Measurements from ENCODE around the gene TGM3.
"Not testable (repeated sequence)": the region's sequence is repeated elsewhere in the genome, so short reads cannot be mapped to it uniquely, and the experiment has no call there.

The TGM3 gene, protein sequence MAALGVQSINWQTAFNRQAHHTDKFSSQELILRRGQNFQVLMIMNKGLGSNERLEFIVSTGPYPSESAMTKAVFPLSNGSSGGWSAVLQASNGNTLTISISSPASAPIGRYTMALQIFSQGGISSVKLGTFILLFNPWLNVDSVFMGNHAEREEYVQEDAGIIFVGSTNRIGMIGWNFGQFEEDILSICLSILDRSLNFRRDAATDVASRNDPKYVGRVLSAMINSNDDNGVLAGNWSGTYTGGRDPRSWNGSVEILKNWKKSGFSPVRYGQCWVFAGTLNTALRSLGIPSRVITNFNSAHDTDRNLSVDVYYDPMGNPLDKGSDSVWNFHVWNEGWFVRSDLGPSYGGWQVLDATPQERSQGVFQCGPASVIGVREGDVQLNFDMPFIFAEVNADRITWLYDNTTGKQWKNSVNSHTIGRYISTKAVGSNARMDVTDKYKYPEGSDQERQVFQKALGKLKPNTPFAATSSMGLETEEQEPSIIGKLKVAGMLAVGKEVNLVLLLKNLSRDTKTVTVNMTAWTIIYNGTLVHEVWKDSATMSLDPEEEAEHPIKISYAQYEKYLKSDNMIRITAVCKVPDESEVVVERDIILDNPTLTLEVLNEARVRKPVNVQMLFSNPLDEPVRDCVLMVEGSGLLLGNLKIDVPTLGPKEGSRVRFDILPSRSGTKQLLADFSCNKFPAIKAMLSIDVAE

DNA sequence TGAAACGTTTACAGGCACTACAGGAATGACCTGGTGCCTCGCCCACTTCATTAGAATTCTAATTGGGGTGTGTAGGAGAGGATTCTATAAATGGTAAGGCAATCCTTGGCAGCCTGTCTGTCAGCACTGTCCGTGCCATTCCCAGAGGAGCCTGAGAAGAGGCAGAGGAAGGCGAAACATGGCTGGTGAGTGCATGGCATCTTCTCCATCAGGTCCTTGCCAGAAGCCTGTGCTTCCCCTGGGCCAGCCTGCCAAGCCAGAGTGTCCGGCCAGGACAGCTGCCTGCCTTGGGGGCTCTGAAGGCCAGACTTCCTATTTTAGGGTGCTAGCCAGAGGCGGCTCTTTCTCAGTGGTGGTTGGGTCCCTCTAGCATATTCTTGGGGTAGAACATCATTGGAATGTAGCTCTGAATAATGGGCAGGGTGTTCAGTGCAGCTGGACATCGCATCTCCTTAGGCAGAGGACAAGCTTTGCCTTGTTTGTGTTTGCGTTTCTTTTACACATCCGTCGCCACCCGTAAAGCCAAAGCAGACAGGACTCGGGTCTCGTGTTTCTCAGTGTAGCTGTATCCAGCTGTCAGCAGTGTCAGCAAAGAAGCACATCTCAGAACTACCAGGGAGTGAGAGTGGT is at the start of gene TGM3:
TSS of gene TGM3 (plus strand) at position 116 of the 630 bp plus-strand sequence. CDS start at position 179, 63 bp downstream.
- DNase-seq = no peak

DNA sequence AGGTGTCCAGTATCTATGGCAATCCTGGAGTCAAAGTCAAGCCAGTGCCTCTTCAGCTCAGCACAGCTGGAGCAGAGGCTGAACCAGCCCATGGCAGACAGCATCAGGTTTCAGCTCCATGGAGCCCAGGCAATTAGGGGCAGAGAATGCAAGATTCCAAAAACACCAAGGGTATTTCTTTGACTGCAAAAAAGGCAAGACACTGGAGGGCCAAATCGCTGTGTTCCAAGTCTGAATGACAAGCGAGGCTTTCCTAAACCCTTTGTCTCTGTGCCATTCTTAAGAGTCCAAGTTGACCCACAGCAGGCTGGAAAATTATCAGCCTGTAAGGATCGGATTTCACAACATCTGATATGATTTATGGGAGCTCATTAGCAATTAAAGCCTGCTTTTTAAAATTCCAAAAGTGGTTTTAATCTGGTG is 49.7 kb upstream of the TGM3 start:
- no peak for DNase-seq

DNA sequence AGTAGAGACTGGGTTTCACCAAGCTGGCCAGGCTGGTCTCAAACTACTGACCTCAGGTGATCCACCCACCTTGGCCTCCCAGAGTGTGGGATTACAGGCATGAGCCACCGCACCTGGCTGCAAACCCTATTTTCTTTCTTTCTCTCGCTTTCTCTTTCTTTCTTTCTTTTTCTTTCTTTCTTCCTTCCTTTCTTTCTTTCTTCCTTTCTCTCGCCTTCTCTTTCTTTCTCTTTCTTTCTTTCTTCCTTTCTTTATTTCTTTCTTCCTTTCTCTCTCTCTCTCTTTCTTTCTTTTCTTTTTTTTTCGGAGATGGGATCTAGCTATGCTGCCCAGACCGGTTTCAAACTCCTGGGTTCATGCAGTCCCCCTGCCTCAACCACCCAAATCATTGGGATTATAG is 47.0 kb upstream of the TGM3 start:
- no peak for DNase-seq

DNA sequence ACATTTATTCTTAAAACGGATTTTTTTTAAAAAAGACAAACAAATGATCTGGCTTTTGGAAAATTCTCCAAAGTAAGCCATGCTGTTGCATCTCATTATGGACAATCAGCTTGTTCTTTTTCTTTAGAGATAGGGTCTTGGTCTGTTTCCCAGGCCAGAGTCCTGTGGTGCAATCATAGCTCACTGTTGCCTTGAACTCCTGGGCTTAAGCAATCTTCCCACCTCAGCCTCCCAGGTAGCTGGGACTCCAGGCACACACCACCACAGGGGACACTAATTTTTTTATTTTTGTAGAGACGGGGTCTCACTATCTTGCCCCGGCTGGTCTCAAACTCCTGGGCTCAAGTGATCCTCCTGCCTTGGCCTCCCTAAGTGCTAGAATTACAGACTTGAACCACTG is 45.9 kb upstream of the TGM3 start:
- no peak for DNase-seq

DNA sequence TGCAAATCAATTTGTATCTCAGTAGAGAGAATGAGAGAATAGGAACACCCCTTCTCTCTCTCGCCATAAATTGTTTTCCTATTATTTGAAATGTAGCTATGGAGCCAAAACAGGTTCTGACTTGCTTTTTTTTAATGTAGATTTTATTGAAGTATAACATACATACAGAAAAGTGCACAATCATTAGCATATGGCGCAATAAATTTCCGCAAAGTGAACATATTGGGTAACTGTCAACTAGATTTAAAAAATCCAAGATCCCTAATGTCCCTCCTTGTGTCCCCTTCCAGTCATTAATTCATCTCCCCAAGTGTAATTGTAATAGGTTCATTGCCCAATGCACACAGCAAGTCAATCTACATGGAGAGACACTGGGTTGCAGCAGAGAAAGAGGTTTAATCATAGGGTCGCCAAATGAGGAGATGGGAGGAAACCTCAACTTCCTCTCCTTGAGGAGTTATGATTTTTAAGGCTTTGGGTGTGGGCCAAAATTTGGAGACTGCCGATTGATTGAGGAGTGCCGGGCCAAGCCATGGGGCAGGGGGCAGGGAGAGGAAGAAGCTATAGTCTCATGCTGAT is 43.3 kb upstream of the TGM3 start:
- DNase-seq = no peak

DNA sequence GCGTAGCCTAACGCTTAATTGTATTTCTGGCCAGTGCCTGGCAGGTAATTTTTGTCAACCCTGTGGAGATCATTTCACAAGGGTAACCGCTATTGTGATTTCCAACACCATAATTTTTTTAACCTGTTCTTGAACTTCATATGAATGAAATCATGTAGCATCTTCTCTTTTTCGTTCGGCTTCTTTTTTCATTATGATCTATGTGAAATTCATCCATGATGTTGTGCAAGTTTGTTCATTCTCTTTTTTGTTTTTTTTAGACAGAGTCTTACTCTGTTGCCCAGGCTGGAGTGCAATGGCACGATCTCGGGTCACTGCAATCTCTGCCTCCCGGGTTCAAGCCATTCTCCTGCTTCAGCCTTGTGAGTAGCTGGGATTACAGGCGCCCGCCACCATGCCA is 42.5 kb upstream of the TGM3 start:
- DNase-seq = no peak

DNA sequence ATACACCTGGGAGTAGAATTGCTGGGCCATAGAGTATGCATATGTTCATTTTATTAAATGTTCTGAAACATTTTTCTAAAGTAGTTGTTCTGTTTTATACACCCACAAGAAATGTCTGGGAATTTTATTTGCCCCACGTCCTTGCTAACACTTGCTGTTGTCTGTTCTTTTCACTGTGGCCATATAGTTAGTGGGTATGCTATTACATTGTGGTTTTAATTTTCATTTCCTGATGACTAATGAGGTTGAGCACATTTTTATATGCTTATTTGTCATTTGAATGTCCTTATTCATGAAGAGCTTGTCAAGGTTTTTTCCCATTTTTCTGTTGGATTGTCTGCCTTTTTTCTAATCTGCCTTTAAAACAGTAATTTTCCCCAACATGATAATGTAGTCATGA is 41.5 kb upstream of the TGM3 start:
- no peak for DNase-seq

DNA sequence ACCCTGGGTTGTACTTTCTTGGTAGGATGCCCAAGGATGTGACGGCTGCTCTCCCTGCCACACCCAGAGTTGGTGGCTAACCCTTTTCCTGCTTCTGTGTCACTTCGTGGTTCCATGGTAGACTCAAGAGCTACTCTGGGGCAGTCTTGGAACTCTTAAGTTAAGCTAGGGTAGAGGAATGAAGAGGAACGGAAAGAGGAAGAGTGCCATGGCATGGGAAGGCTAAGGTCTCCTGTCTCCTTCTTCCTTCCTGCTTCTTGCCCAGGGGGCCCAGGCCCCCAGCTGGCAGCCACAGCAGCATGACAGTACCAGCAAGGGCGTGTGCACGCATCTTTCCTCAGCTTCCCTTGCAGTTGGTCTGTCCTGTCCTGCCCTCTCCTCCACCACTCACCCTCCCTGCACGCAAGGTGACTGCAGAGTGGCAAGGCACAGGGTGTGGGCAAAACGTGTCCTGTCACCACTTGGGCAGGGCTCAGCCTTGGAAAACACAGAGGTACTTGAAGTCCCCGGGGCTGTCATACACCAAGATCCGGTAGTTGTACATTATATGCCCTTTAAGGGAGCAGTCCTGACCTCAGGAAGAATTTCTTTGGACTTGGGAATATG is 39.8 kb upstream of the TGM3 start:
- no peak for DNase-seq

DNA sequence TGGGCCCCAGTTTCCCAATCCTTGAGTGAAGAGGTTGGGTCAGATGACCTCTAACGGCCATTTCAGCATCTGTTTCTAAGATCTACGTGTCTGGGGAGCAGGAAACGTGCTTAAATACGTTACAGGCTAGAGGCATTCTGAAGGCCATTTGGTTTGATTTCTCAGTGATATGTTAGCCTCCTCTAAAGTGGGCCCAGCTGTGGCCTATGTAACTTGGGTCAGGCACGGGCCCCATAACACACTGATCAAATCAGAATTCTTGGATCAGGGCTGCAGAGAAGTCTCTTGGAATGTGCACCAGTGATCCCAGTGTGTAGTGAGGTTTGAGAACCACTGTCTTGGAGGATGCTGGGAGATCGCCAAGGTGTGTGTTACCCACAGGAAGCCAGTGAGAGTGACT is 36.1 kb upstream of the TGM3 start:
- no peak for DNase-seq

DNA sequence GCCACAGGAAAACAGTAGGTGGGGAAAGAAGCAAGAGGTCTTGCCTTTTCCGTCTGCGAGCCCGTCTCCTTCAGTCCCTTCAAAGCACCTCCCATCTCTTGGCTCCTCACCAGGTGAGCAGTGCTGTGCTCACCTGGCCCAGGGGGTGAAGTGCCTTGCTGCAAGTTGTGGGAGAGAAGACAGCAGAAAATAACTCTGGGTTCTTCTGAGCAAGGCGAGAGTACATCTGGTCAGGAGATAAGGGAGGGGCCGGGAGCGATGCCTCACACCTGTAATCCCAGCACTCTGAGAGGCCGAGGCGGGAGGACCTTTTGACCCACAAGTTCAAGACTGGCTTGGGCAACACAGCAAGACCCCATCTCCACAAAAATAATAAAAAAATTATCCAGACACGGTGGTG is 35.6 kb upstream of the TGM3 start:
- no peak for DNase-seq

DNA sequence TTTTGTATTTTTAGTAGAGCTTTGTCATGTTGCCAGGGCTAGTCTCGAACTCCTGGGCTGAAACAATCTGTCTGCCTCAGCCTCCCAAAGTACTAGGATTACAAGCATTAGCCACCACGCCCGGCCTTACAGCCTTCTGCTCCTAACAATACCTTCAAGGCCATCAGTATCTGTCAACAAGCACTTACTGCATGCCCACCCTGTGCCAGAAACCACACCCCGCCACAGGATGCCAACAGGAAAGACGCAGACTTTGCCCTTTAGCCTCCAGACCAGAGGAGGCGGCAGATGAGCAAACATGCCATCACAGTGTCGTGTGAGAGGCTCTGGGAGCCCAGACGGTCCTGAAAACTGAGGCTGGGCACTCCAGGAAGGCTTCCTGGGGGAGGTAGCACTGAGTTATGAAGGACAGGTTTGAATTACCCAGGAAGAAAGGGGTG is 34.7 kb upstream of the TGM3 start:
- DNase-seq = no peak

DNA sequence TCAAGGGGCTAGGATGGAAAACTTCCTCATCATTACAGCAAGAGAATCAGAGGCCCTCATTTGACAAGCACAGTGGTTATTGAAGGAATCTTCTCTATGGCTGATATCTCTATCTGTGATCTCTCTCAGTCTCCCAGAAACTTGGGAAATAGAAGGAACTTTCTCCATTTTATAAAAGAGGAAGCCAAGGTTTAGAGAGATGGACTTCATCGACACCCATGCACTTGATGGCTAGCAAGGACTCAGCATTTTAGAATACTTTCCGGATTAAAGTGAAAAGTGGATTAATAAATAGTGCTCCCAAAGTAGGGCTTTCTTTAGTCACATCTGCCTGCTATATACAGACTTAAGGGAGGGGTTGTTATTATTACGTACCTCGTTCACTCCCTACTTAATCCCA is 34.2 kb upstream of the TGM3 start:
- DNase-seq = no peak

DNA sequence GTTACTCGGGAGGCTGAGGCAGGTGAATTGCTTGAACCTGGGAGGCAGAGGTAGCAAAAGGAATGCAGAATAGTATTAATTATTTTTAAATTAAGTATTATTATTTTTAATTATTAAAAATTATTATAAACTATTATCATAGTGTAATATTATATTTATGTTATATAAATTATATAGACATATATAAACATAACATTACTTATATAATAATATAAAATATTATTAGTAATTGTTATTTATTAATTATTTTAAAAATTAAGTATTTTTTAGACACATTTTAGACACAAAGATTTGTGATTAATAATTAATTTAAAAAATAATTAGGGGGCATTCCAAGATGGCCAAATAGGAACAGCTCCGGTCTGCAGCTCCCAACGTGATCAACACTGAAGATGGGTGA is 31.7 kb upstream of the TGM3 start:
- no peak for DNase-seq

DNA sequence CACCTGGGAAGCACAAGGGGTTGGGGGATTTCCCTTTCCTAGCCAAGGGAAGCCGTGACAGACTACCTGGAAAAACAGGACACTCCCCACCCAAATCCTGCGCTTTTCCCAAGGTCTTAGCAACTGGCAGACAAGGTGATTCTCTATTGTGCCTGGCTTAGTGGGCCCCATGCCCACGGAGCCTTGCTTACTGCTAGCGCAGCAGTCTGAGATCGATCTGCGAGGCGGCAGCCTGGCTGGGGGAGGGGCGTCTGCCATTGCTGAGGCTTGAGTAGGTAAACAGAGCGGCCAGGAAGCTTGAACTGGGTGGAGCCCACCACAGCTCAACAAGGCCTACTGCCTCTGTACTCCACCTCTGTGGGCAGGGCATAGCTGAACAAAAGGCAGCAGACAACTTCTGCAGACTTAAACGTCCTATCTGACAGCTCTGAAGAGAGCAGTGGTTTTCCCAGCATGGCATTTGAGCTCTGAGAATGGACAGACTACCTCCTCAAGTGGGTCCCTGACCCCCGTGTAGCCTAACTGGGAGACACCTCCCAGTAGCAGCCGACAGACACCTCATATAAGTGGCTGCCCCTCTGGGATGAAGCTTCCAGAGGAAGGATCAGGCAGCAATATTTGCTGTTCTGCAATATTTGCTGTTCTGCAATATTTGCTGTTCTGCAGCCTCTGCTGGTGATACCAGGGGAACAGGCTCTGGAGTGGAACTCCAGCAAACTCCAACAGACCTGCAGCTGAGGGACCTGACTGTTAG is 31.0 kb upstream of the TGM3 start:
- DNase-seq = not testable (repeated sequence)

DNA sequence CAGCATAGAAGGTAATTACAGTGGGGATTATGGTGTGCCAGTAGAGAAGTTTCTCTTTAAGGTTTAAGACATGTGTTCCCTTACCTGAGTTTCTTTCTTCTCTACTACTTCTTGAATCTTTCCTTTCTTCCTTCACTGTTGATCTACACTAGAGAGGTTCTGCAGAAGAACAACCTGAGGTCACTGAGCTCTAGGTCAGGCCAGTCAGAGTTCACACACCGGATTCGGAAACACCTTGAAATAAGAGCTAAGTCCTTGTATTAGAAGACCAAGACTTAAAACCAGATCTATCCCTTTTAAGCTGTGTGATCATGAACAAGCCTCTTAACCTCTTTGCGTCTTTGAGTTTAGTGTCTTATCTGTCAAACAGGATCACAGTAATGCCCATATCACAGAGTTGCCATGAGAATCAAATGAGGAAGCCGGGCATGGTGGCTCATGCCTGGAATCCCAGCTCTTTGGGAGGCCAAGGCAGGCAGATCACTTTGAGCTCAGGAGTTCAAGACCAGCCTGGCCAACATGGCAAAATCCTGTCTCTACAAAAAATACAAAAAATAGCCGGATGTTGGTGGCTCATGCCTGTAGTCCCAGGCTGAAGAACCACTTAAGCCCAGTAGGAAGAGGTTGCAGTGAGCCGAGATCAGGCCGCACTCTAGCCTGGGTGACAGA is 22.0 kb upstream of the TGM3 start:
- no peak for DNase-seq

DNA sequence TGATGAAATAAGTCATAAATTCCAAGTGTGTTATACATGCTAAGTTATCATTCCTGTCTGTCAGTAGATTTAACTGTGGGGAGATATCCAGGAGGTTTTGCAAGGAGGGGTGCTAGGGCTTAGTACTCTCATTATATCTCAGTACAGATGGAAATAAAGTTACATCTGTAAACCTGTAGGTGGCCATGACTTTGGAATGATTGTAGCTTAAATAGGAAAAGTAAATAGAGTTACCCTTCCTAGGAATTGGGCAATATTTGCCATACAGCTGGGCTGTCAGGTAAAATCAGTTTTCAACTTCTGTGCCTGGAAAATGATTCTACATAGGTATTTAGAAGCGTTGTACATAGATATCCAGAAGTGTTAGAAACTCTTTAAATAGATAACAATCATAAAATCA is 19.8 kb upstream of the TGM3 start:
- DNase-seq = no peak

DNA sequence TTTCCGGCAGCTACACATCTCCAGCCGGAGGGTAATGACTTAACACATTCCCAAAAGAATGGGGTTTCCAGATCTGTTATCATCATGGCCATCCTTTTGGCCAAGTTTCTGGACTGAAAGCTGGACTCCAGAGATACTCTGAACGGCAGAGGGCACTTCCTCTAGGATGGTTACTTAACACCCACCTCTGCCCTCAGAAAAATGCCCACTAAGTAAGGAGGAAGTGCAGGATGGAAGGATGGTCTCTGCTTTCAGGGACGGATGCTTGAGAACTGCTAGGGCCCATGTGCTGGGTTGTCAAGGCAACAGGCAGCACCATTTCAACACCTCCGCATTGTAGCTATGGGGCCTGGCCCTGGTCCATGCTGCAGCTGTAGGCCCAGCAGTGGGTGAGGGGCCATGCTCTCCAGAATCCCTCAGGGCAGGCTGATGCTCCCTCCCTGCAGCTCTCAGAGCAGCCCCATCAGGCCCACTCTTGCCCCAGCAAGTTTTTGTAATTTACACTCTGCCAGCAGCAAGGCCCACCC is 16.5 kb upstream of the TGM3 start:
- DNase-seq = no peak

DNA sequence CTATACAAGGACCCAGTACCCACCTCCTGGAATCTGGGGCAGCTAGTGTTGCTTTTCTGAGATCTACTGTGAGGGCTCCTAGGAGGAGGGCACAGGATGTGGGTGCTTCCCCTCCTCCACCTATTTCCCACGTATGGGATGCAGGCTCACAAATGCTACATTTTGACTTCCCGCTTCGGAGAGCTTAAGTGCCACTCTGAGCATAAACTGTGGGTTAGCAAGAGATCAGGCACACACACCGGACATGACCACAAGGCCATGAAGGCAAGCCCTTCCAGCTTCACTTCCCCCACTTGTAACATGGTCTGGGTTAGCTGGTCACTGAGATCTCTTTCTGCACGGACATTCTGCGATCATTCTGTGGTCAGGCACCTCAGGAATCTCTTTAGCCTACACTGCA is 15.7 kb upstream of the TGM3 start:
- DNase-seq = no peak

DNA sequence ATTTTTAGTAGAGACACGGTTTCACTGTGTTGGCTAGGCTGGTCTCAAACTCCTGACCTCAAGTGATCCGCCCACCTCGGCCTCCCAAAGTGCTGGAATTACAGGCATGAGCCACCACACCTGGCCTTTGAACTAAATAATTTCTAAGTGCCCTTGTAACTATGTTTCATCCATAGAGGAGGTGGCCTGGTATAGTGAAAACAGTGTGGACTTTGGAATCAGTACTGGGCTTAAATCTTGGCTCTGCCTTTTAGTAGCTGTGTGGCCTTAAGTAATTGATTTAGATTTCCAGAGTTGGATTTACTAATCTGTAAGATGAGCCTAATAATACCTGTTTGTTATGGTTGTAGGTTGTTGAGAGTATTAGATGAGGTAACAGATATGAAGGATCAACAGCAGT is 14.2 kb upstream of the TGM3 start:
- DNase-seq = no peak

DNA sequence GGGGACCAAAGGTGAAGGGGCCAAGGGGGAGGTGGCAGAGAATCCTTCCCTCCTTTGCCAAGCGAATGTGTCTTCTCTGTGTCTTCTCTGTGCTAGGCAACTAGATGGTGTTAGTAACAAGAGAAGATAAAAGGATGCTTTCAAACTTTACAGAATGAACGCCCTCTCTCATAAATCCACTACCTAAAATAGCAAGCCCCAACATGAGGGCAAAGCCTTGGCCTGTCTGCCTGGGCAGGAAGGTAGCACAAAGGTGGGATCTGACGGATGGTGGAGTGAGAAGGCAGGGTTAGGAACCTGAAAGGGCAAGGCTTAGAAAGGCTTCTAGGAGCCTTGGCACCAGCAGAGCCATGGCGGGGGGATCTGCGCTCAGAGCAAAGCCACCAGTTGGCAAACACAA is 13.6 kb upstream of the TGM3 start:
- no peak for DNase-seq

DNA sequence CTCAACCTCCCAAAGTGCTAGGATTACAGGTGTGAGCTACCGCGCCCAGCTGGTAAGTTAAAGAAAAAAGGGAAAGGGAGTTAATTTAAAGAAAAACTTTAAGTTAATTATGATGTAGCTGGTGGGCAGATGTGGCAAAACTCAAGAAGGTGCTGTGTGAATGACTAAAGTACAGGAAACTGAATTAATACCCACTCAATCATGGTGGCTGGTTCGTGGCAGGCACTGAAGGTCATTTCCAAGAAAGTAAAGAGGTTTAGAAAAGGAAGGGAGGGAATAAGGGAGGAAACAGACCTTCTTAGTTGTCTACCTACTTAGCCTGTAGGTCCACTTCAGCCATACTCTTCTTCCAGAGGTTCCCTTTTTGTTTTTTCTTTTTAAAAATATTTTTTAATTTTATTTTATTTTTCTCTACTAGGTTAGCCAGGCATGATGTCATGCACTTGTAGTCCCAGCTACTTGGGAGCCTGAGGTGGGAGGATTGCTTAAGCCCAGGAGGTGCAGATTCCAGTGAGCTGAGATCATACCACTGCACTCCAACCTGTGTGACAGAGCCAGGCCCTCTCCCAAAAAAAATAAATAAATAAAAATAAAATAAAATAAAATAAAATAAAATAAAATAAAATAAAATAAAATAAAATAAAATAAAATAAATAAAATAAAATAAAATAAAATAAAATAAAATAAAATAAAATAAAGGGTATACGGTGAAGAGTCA is 11.9 kb upstream of the TGM3 start:
- DNase-seq = no peak
